ENCODE results near the gene NACA.
"Not testable (repeated sequence)": the region's sequence is repeated elsewhere in the genome, so short reads cannot be mapped to it uniquely, and the experiment has no call there.

DNA sequence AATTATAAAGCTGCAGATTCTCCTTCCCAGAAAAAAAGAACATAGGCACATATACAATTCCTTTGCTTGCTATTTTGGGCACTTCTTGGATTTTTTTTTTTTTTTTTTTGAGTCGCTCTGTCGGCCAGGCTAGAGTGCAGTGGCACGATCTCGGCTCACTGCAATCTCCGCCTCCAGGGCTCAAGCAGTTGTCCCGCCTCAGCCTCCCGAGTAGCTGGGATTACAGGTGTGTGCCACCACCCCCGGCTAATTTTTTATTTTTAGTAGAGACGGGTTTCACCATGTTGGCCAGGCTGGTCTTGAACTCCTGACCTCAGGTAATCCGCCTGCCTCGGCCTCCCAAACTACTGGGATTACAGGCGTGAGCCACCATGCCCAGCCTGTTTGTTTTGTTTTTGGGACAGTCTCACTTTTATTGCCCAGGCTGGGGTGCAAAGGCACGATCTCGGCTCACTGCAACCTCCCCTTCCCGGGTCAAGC, 1.1 kb upstream of the NACA start:
- TF ChIP-seq EZH2 (IDR thresholded peaks at IDR 0.05; ENCODE audit: insufficient read depth, poor library complexity, severe bottlenecking); EZH2phosphoT487 (IDR thresholded peaks at IDR 0.05; ENCODE audit: insufficient read depth, low read depth): not testable (repeated sequence)

Data from GM23248 (cell line).